KMS-11 (cell line): Measurements from ENCODE around the gene TPRX1.
"Not testable (repeated sequence)": the region's sequence is repeated elsewhere in the genome, so short reads cannot be mapped to it uniquely, and the experiment has no call there.

Experiments
- H2AFZ ChIP-seq: fragments of 200-600 bp; sonication (generic); 2 replicates; pipeline ENCODE4 v1.6.1; 2016; ENCODE audit warnings: antibody characterized with exemption, mixed run types, low read depth
- H3K27ac ChIP-seq: fragments of 200-600 bp; sonication (generic); 2 replicates; pipeline ENCODE4 v1.6.1; 2016; ENCODE audit warnings: mild to moderate bottlenecking, mixed run types
- H3K27me3 ChIP-seq: fragments of 200-600 bp; sonication (generic); 2 replicates; pipeline ENCODE4 v1.6.1; 2017; ENCODE audit warnings: mild to moderate bottlenecking, low read depth, mixed run types, moderate library complexity; ENCODE audit not compliant: insufficient read depth
- H3K36me3 ChIP-seq: fragments of 200-600 bp; sonication (generic); 2 replicates; pipeline ENCODE4 v1.6.1; 2017; ENCODE audit warnings: mild to moderate bottlenecking, mixed run types; ENCODE audit not compliant: insufficient read depth
- H3K4me1 ChIP-seq: fragments of 200-600 bp; sonication (generic); 2 replicates; pipeline ENCODE4 v1.6.1; 2016; ENCODE audit warnings: mild to moderate bottlenecking, low read depth, mixed run types; ENCODE audit not compliant: poor library complexity, severe bottlenecking
- H3K4me2 ChIP-seq: fragments of 200-600 bp; sonication (generic); 2 replicates; pipeline ENCODE4 v1.7.0; 2016; ENCODE audit warnings: mild to moderate bottlenecking, mixed run types
- H3K4me3 ChIP-seq: fragments of 200-600 bp; sonication (generic); IDR thresholded peaks from 2 replicates; pipeline ENCODE4 v1.6.1; 2017; ENCODE audit warnings: low read depth, low read length, mixed read lengths; ENCODE audit not compliant: insufficient read depth
- H3K79me2 ChIP-seq: fragments of 200-600 bp; sonication (generic); 2 replicates; pipeline ENCODE4 v1.6.1; 2016; ENCODE audit warnings: low read depth, mixed run types; ENCODE audit not compliant: insufficient read depth
- H3K9ac ChIP-seq: fragments of 200-600 bp; sonication (generic); 2 replicates; pipeline ENCODE4 v1.6.1; 2016; ENCODE audit warnings: mild to moderate bottlenecking, mixed run types
- H4K20me1 ChIP-seq: fragments of 200-600 bp; sonication (generic); 2 replicates; pipeline ENCODE4 v1.6.1; 2016; ENCODE audit warnings: mild to moderate bottlenecking, mixed run types; ENCODE audit not compliant: insufficient read depth
- TF ChIP-seq, protein P1 (sequence below): fragments of 200-600 bp; sonication (generic); conservative IDR thresholded peaks from 2 replicates; pipeline ENCODE4 v1.6.1; 2017; ENCODE audit warnings: low read depth, mild to moderate bottlenecking, antibody characterized with exemption, low read length, moderate library complexity, mixed read lengths

Gene TPRX1

DNA sequence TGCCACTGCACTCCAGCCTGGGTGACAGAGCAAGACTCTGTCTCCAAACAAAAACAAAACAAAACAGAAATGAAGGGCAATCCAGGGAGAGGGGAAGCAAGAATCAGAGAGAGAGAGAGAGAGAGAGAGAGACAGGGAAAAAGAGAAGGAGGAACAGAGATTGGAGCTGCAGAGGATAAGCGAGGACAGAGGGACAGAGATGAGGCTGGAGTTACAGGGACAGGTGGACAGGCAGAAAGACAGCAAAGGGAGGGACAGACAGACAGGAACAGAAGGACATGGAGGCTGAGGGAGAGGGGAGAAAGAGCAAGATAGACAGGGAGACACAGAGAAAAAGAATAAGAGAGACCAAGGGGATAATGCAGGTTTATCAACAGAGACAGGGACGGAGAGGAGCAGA is 16.1 kb upstream of the TPRX1 start:
- Histone ChIP-seq H3K27ac (no peak overlapping the region), H4K20me1 (no peaks in the 10 kb centered on the region)
- TF ChIP-seq, protein P1, sequence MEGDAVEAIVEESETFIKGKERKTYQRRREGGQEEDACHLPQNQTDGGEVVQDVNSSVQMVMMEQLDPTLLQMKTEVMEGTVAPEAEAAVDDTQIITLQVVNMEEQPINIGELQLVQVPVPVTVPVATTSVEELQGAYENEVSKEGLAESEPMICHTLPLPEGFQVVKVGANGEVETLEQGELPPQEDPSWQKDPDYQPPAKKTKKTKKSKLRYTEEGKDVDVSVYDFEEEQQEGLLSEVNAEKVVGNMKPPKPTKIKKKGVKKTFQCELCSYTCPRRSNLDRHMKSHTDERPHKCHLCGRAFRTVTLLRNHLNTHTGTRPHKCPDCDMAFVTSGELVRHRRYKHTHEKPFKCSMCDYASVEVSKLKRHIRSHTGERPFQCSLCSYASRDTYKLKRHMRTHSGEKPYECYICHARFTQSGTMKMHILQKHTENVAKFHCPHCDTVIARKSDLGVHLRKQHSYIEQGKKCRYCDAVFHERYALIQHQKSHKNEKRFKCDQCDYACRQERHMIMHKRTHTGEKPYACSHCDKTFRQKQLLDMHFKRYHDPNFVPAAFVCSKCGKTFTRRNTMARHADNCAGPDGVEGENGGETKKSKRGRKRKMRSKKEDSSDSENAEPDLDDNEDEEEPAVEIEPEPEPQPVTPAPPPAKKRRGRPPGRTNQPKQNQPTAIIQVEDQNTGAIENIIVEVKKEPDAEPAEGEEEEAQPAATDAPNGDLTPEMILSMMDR, result no peak

GRCh38 chr19:47819858-47820257 is 15.5 kb upstream of the TPRX1 start:
- H3K4me3 ChIP-seq, result no peak overlapping the region
- H3K9ac ChIP-seq, result no peak overlapping the region
- no peaks in the 10 kb centered on the region for H3K79me2 ChIP-seq
- no peaks in the 10 kb centered on the region for H3K36me3 ChIP-seq
- no peak overlapping the region for H2AFZ ChIP-seq
- H4K20me1 ChIP-seq, result no peaks in the 10 kb centered on the region
- H3K4me2 ChIP-seq, result no peak overlapping the region
- no peak overlapping the region for H3K27ac ChIP-seq
- TF ChIP-seq, protein P1, result no peak
- peaks cover 87% of the 10 kb centered on the region for H3K27me3 ChIP-seq
- H3K4me1 ChIP-seq, result no peaks in the 10 kb centered on the region

More for the DNA sequence above, 16.1 kb upstream of the TPRX1 start:
- Histone ChIP-seq H2AFZ (no peak overlapping the region), H3K36me3 (no peaks in the 10 kb centered on the region), H3K79me2 (no peaks in the 10 kb centered on the region), H3K4me1 (no peaks in the 10 kb centered on the region), H3K4me3 (no peak overlapping the region), H3K9ac (no peak overlapping the region), H3K27me3 (peaks cover 91% of the 10 kb centered on the region), H3K4me2 (no peak overlapping the region)

GRCh38 chr19:47818221-47818620 is 13.9 kb upstream of the TPRX1 start:
- not testable (repeated sequence) for H3K4me3 ChIP-seq, H3K36me3 ChIP-seq, H3K27ac ChIP-seq, H2AFZ ChIP-seq, H3K79me2 ChIP-seq, H3K4me2 ChIP-seq, H3K4me1 ChIP-seq, H4K20me1 ChIP-seq, H3K9ac ChIP-seq
- peaks cover 77% of the 10 kb centered on the region for H3K27me3 ChIP-seq

- peaks cover 70% of the 10 kb centered on the region for H3K27me3 ChIP-seq
- H3K36me3 ChIP-seq, H3K4me3 ChIP-seq, H3K79me2 ChIP-seq, H4K20me1 ChIP-seq, H2AFZ ChIP-seq, H3K4me1 ChIP-seq, H3K4me2 ChIP-seq, H3K27ac ChIP-seq, H3K9ac ChIP-seq: not testable (repeated sequence)
Measured at GRCh38 chr19:47816270-47816669, 11.9 kb upstream of the TPRX1 start.

DNA sequence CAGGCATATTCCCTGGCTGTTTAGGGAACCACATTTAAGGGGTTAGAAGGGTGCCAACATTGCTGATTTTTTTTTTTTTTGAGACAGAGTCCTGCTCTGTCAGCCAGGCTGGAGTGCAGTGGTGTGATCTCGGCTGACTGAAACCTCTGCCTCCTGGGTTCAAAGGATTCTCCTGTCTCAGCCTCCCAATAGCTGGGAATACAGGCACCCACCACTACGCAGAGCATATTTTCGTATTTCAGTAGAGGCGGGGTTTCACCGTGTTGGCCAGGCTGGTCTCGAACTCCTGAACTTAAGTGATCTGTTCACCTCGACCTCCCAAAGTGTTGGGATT is 9.6 kb upstream of the TPRX1 start:
- TF ChIP-seq, protein P1, result no peak
- H3K27ac ChIP-seq, result no peak overlapping the region
- H3K36me3 ChIP-seq, result no peaks in the 10 kb centered on the region
- no peak overlapping the region for H3K9ac ChIP-seq
- no peaks in the 10 kb centered on the region for H3K79me2 ChIP-seq
- H3K4me1 ChIP-seq, result no peaks in the 10 kb centered on the region
- H3K27me3 ChIP-seq, result peaks cover 47% of the 10 kb centered on the region
- no peak overlapping the region for H3K4me2 ChIP-seq
- no peak overlapping the region for H2AFZ ChIP-seq
- no peak overlapping the region for H3K4me3 ChIP-seq
- H4K20me1 ChIP-seq, result no peaks in the 10 kb centered on the region
